Heart left ventricle (tissue), 16 donors: ENCODE results near the gene DIRAS2. TPM values are rescaled to one million over a fixed set of nuclear protein-coding genes. Genes with fewer than 3 reads are reported as not detected.

Source experiments
- ATAC-seq, 4 donors: fragments of 200-7000 bp; cut with Tn5 transposase; one replicate each; pipeline ENCODE4 v1.9.1; 2020 to 2022; ENCODE audit warnings: moderate library complexity in 4 of 4, mild to moderate bottlenecking in 3 of 4, moderate number of reproducible peaks in 1 of 4
- DNase-seq, 5 donors: peaks; one replicate each; pipeline ENCODE4 v3.0.0-alpha.2; 2020
- H3K27ac ChIP-seq, 12 donors: fragments of 200-600 bp; sonication (generic) in 4 of 12; one replicate each; pipeline versions ENCODE4 v1.5.0 to v1.8.0; 2016 to 2022; ENCODE audit warnings: mild to moderate bottlenecking in 2 of 12
- H3K27me3 ChIP-seq, 9 donors: fragments of 200-600 bp; sonication (generic) in 2 of 9; one replicate each; pipeline versions ENCODE4 v1.5.1 to v1.8.0; 2016 to 2022; ENCODE audit warnings: mild to moderate bottlenecking in 3 of 9
- H3K36me3 ChIP-seq, 9 donors: fragments of 200-600 bp; sonication (generic) in 2 of 9; one replicate each; pipeline versions ENCODE4 v1.5.0 to v1.8.0; 2018 to 2022; ENCODE audit warnings: mild to moderate bottlenecking in 2 of 9
- H3K4me1 ChIP-seq, 12 donors: fragments of 200-600 bp; sonication (generic) in 4 of 12; one replicate each; pipeline versions ENCODE4 v1.5.0 to v1.8.0; 2016 to 2022; ENCODE audit warnings: mild to moderate bottlenecking in 3 of 12
- H3K4me3 ChIP-seq, 12 donors: fragments of 200-600 bp; sonication (generic) in 4 of 12; one replicate each; pipeline versions ENCODE4 v1.5.0 to v1.8.0; 2017 to 2022; ENCODE audit warnings: mild to moderate bottlenecking in 9 of 12, moderate library complexity in 4 of 12
- H3K9me3 ChIP-seq, 12 donors: fragments of 200-600 bp; sonication (generic) in 4 of 12; one replicate each; pipeline versions ENCODE4 v1.5.0 to v1.8.0; 2016 to 2022; ENCODE audit warnings: mild to moderate bottlenecking in 1 of 12
- CTCF ChIP-seq, 12 donors: fragments of 200-600 bp; sonication (generic) in 4 of 12; IDR thresholded peaks; one replicate each; pipeline versions ENCODE4 v1.5.0 to v1.8.0; 2018 to 2022; ENCODE audit warnings: antibody characterized with exemption in 12 of 12, mild to moderate bottlenecking in 5 of 12
- POLR2A ChIP-seq, 2 donors: fragments of 450-650 bp; IDR thresholded peaks; one replicate each; pipeline ENCODE4 v1.6.1; 2017; ENCODE audit warnings: antibody characterized with exemption in 2 of 2, mild to moderate bottlenecking in 2 of 2, moderate library complexity in 2 of 2
- WGBS, 4 donors: extraction: QIAGEN DNeasy Blood & Tissue Kit in 2 of 4; methylation state at CpG; one replicate each; pipeline versions ENCODE4 v1.1.5 to v1.1.7; 2013 to 2018; 5-methylcytosine and 5-hydroxymethylcytosine counted together
- intact Hi-C, 10 donors: fragments of 100-400 bp; cut with DNase I; formaldehyde crosslinking; loops; one replicate each; pipeline versions ENCODE4 v1.11.1 to v1.14.2; 2022
- polyA plus RNA-seq, 2 donors: library from polyadenylated mRNA; stranded (reverse); fragments of 200-250 nt; gene quantifications; one replicate each; pipeline ENCODE4 v1.2.3, GENCODE V29; 2013
- total RNA-seq, 9 donors: library from RNA; depleted of rRNA in 2 of 9; stranded (reverse); fragments of >200 nt in 2 of 9; fragmentation: NEBNext Ultra II Directional in 3 of 9; extraction: Animal tissue kit (Norgen Biotek cat#: 25700) in 3 of 9; gene quantifications; one replicate each; pipeline versions ENCODE4 v1.1.0 to v1.2.4, GENCODE V29; 2016 to 2023
- donor health status: ischemic (EF 13 %, LVEDD 7.1; RV severe dilation, severe dysfunction).
- donor health status: healthy with polysubstance abuse.
- donor health status: DM: no; HTN: yes; CAD: no.
- donor health status: DM: no; HTN: no; CAD: no.
- donor health status: ischemic (EF 25% LVEDD 6.9; RV normal size, moderate dysfunction).
- donor health status: ischemic (EF 25% LVEDD 5.7; RV mildly dilated, moderate dysfunction).
- donor health status: healthy.
- donor health status: DM: yes; HTN: yes; CAD: no.
- donor health status: ischemic (EF 35%, LVEDD 5.7; RV mildly dilated, moderate dysfunction).
- donor health status: nonischemic (EF 11% LVEDD 7.7; RV severe dilation, severe dysfunction).
- donor health status: DM: yes; HTN: yes; CAD: no.
- donor health status: PGD.
- donor health status: ischemic (EF 29% LVEDD 5.4; RV normal size, mild dysfunction).
- donor health status: nonischemic (EF 23%, LVEDD 6.1; RV moderate dilation, normal function).

DIRAS2 gene
- total and polyA plus RNA-seq, 11 donors = 0.09 to 0.96 (median 0.15) TPM; not detected in 7

GRCh38 chr9:90568667-90569066 is 74.0 kb downstream of the DIRAS2 start:
- intact Hi-C loops = no loop called here
- Histone ChIP-seq H3K27ac (no peak overlapping the region), H3K4me3 (no peak overlapping the region), H3K27me3 (no peaks in the 10 kb centered on the region), H3K9me3 (no peaks in the 10 kb centered on the region), H3K36me3 (no peaks in the 10 kb centered on the region), H3K4me1 (no peaks in the 10 kb centered on the region)
- TF ChIP-seq CTCF (IDR thresholded peaks at IDR 0.05) = no peak
- TF ChIP-seq POLR2A (IDR thresholded peaks at IDR 0.05) = no peak
- ATAC-seq = no peak
- no peak for DNase-seq
- 59 to 66% (median 65%) methylated on average over 3 of the region's 3 CpGs for WGBS, 4 donors

DNA sequence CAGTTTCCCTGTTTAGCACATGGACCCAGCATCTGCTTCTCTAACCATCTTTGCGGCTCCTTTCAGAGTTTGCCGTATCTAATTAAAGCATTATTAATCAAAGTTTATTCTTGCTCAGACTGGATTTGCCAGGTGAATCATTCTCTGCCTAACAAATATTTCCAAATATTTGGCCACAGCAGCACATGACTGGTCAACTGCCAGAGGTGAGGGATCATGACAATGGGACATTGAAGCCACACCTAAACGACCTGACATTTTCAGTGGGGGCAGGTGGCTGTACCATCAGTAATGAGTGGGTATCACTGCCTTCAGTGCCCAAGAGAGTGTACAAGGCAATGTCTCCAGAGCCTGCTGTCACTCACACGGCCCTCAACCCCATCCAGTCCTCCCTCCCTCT is 80.4 kb downstream of the DIRAS2 start:
- intact Hi-C loops = no loop called here
- no peak overlapping the region for H3K4me3 ChIP-seq
- TF ChIP-seq POLR2A (IDR thresholded peaks at IDR 0.05) (no peak), CTCF (IDR thresholded peaks at IDR 0.05) (no peak)
- no peaks in the 10 kb centered on the region for H3K36me3 ChIP-seq
- H3K27ac ChIP-seq = no peak overlapping the region
- no peaks in the 10 kb centered on the region for H3K27me3 ChIP-seq
- H3K9me3 ChIP-seq = no peaks in the 10 kb centered on the region
- no peak for DNase-seq
- WGBS, 4 donors = 78 to 89% (median 87%) methylated on average over 4 of the region's 4 CpGs
- H3K4me1 ChIP-seq = no peaks in the 10 kb centered on the region
- no peak for ATAC-seq

Other genes with a start within 250 kb of the DIRAS2 start
- 10 to 100 TPM in 2 of 9 donors, 1 to 10 TPM in 7; 1.5 to 41.3 (median 3.0) TPM for gene SYK, start 159.0 kb upstream of the DIRAS2 start, total RNA-seq
- gene SYK, start 159.0 kb upstream of the DIRAS2 start, polyA plus RNA-seq = 1 to 10 TPM in 1 of 2 donors, under 1 TPM in 1; 0.53 to 1.3 TPM